Raji (cell line): ENCODE measurements around the gene WDR1.

Source experiments
- POLR2A ChIP-seq: IDR thresholded peaks from 2 replicates; pipeline ENCODE4 v1.6.1; 2011; ENCODE audit warnings: low read depth, low read length, control low read depth; ENCODE audit not compliant: insufficient read depth

The WDR1 gene

GRCh38 chr4:10109995-10110670, 6.5 kb downstream of the WDR1 start:
- no peak for TF ChIP-seq POLR2A

DNA sequence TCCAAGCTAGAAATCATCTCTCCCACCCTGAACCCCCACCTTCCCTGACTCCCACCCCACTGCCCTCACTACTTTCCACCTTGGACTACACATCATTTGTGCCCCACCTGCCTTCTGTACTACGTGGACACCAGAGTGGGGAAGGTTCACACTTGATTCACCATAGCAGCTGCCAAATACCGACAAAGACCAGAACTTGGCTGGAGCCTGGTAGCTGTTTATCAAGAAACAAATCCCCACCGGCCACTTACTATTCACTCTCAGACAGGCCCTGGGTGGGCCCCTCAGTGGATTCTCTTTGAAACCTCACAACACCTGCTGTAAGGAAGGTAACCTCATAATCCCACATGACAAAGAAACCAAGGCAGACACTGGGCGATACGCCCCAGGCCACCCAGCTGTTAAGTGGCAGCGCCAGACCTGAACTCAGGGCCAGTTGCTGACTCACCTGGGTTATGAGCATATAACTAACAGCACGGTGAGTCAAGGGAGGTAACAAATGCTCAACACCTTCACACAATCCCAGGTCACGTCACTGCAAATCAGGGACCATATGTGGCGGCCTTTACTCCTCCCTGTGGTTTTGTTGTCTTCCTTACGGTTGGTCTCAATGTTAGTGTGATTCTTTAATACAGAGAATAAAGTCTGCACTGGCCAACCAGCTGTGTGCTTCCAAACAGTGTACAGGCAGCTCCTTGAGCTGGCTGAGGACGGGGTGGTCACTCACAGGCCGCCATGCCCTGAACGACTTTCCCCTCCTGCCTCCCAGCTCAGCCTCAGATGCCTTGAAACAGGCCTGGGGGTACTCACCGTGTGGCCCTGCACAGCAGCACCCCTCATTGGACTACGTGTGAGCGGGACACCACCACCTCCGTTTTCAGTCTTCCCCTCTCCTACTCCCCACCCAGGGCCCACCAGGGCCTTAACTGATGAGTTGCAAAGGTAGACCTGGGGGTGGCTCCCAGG, 7.5 kb downstream of the WDR1 start:
- no peak for TF ChIP-seq POLR2A

GRCh38 chr4:10108391-10108790, 8.2 kb downstream of the WDR1 start:
- TF ChIP-seq POLR2A: no peak

- TF ChIP-seq POLR2A: no peak
These were observed 9.2 kb downstream of the WDR1 start for GRCh38 chr4:10107111-10108091.

- no peak for TF ChIP-seq POLR2A
These were observed 10.1 kb downstream of the WDR1 start for GRCh38 chr4:10106421-10107039.

DNA sequence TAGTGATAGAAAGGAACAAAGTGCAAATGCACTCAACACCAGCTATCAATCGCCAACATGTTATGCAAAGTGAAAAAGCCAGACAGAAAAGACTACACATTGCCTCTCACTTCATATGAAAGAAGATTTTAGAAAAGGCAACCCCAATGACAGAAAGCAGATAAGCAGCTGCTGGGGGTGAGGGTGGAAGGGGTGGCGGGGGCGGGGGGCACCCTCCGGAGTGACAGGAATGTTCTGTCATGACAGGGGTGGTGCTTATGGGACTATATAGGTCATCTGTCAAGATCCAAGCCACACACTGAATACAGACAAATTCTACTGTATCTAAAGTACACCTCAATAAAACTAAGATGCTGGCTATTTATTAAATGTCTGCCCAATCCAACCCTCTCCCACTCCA, 10.7 kb downstream of the WDR1 start:
- no peak for TF ChIP-seq POLR2A

DNA sequence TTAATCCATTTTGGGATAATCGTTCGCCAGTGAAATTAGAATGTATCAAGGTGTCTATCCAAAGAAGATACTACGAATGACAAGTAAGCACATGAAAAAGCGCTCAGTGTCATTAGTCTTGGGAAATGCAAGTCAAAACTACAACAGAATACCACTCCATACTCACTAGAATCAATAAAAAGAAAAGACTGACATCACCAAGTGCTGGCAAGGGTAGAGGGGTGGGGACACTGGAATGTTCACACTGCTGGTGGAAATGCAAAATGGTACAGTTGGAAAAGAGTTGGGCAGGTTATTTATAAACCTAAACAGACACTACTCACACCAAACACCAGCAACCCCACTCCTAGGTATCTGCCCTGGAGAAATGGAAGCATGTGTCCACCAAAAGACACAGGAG, 11.2 kb downstream of the WDR1 start:
- no peak for TF ChIP-seq POLR2A

GRCh38 chr4:10104991-10105276, 11.7 kb downstream of the WDR1 start:
- no peak for TF ChIP-seq POLR2A

DNA sequence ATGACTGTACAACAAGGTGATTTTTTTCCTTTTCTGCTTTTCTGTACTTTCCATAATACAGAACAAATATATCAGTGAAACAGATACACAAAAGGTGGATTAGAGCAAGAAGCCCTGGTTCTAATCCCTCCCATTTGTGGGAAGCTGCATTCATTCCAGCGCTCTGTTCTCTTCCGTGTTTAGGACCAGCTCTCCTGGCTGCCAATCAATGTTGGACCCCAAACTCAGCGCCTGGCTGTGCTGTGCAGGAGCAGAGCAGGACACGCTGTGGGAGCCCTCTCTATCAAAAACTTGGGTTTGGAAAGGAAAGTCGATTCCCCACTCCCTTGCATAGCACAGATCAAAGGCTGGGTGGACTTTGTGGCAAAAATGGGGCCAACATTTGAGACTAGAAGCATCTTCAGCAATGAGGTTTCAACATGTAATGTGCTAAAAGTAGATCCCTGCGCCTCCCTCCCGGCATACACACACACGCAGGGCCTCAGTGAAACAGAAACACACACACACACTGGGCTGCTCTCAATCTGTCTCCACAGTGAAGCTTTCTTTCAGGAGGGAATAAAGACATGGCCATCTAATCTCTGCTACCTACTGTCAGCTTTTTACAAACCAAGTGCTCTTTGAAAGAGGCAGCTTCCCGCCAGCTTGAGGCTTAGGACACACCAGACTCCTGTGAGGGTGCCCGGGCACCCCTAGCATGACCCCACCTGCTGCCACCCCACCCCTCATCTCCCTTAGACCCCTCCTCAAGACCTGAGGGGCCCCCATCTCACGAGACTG, 12.2 kb downstream of the WDR1 start:
- TF ChIP-seq POLR2A: no peak

DNA sequence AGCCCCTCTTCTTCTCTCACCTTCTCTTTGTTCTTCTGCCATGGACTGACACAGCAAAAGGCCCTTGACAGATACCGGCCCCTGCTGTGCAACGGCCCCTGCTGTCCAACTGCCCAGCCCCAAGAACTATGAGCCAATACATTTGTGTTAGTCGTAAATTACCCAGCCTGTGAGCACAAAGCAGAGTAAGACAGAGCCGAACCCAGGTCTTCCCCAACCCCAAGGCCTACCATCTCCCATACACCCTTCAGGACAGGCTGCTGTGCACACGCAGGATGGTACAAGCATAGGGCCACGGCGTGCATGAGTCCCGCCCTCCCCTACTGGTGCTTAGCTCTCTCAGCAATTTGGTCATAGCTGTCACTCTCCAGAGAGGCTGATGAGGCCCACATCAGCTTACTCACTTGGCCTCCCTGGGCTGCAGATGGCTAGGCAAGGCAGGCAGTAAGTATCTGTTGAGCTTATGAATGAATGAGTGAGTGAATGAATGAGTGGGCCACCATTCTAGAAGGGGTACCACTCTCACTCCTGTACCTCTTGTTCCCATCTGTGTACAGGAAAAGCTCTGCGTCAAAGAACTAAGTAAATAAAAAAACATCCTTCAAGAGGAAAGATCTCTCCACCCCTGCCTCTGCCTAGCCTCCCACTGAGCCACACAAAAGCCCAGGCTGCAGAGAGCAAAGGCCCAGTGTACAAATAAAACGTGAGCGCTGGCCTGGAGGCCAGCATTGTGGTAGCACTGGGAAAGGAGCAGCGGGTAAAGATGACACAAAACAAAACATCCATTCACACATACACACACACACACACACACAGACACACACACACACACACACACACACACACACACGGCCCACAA, 13.9 kb downstream of the WDR1 start:
- TF ChIP-seq POLR2A: no peak

GRCh38 chr4:10101671-10102473, 14.7 kb downstream of the WDR1 start:
- no peak for TF ChIP-seq POLR2A

DNA sequence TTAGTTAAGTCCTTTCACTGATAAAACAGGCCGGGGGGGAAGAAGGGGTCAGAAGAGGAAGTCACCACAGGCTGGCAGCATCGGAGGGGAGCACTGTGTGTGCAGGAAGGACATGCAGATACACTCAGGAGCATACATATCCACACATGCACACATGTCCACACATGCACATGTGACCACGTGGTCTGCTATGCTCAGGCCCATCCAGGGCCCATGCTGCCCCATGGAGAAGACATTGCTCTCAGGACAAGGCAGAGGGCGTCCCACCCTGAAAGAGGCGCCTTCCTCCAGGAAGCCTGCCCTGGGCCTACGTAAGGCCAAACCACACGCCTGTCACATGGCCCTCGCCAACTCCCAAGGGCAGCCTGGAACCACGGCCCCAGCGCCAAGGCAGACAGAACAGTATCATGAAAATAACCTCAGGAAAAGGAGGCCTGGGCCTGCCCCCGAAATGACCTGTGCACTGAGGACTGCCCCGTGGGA, 15.8 kb downstream of the WDR1 start:
- no peak for TF ChIP-seq POLR2A

DNA sequence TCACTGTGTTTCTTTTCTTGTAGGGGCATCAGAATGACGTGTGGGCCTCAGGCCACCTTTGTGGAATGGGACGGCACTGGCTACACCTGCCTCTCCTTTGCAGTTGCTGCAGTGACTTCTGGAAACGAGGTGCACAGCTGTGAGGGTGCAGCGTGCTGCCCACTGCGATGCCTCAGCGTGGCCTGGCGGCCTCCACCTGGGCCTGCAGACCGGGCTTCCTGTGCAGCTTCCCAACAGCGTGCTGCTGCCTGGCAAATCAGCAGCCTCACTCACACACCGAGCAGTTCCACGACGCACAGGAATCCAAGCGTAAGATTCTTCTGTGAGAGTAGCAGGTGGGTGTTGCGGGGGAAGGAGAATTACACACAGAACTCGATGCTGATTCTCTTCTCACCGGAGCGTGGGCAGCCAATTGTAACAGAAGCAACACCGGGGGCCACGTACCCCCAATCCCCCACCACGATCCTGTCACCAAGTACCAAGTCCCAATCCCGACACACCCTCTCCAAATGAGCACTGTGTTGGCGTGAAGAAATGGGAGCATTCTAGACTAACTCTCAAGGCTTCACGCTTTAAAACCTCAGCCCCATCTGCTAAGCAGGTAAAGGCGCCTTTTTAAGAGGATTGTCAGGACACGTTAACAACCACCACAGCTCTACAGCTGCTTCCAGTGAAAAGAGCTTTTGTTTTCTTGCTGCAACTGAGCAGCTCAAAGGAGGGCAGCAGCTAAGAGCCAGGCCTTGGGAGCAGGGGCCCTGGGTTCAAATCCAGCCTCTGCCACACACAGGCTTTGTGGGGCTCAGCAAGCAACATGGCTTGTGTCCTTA, 16.9 kb downstream of the WDR1 start:
- TF ChIP-seq POLR2A: no peak
